BE2C (cell line): ENCODE data around the gene FXYD6.
A peak's percentile ranks its signal among the peaks of the same experiment; 100 is the strongest.

Experiments
- DNase-seq: peaks from one replicate; pipeline ENCODE4 v3.0.0-alpha.2; 2020
- H3K27me3 ChIP-seq: fragments of 250-450 bp; sonication (Bioruptor Pico); 2 replicates; pipeline ENCODE4 v1.5.1; 2020; ENCODE audit warnings: mild to moderate bottlenecking
- H3K36me3 ChIP-seq: fragments of 250-450 bp; sonication (Bioruptor Pico); 2 replicates; pipeline ENCODE4 v1.5.1; 2020; ENCODE audit warnings: mild to moderate bottlenecking
- H3K4me1 ChIP-seq: fragments of 250-450 bp; sonication (Bioruptor Pico); 2 replicates; pipeline ENCODE4 v1.5.1; 2020
- H3K4me3 ChIP-seq: 2 replicates; pipeline ENCODE4 v1.5.1; 2011; ENCODE audit warnings: low read depth, low read length
- H3K9me3 ChIP-seq: fragments of 250-450 bp; sonication (Bioruptor Pico); 2 replicates; pipeline ENCODE4 v1.5.1; 2020
- CTCF ChIP-seq: IDR thresholded peaks from 2 replicates; pipeline ENCODE4 v1.5.1; 2012; ENCODE audit warnings: mild to moderate bottlenecking, low read depth, low read length

Gene FXYD6

GRCh38 chr11:117874910-117875381 is 1.5 kb downstream of the FXYD6 start:
- no peaks in the 10 kb centered on the region for H3K36me3 ChIP-seq
- H3K9me3 ChIP-seq, result no peaks in the 10 kb centered on the region
- no peak for TF ChIP-seq CTCF
- DNase-seq, result no peak
- peaks cover 38% of the 10 kb centered on the region for H3K4me1 ChIP-seq
- no peaks in the 10 kb centered on the region for H3K27me3 ChIP-seq
- peak overlapping the region; percentile 98 for H3K4me3 ChIP-seq

- no peaks in the 10 kb centered on the region for H3K9me3 ChIP-seq
- H3K4me1 ChIP-seq, result peaks cover 43% of the 10 kb centered on the region
- H3K27me3 ChIP-seq, result no peaks in the 10 kb centered on the region
- H3K36me3 ChIP-seq, result no peaks in the 10 kb centered on the region
- TF ChIP-seq CTCF, result no peak
- peak overlapping the region; percentile 98; the same call in 1 of the 2 replicates for H3K4me3 ChIP-seq
- DNase-seq, result no peak
Observed at GRCh38 chr11:117874253-117874909, 2.1 kb downstream of the FXYD6 start.

- no peaks in the 10 kb centered on the region for H3K36me3 ChIP-seq
- no peak for DNase-seq
- no peaks in the 10 kb centered on the region for H3K27me3 ChIP-seq
- no peak for TF ChIP-seq CTCF
- H3K4me1 ChIP-seq, result peaks cover 49% of the 10 kb centered on the region
- no peaks in the 10 kb centered on the region for H3K9me3 ChIP-seq
- no peak overlapping the region for H3K4me3 ChIP-seq
Observed at GRCh38 chr11:117873828-117874125, 2.7 kb downstream of the FXYD6 start.

GRCh38 chr11:117872975-117873827 is 3.3 kb downstream of the FXYD6 start:
- Histone ChIP-seq H3K9me3 (no peaks in the 10 kb centered on the region), H3K4me3 (no peak overlapping the region), H3K27me3 (no peaks in the 10 kb centered on the region), H3K4me1 (peaks cover 55% of the 10 kb centered on the region), H3K36me3 (peaks cover 2% of the 10 kb centered on the region; the same call in 1 of the 2 replicates)
- no peak for DNase-seq
- TF ChIP-seq CTCF, result no peak

- Histone ChIP-seq H3K27me3 (no peaks in the 10 kb centered on the region), H3K9me3 (no peaks in the 10 kb centered on the region), H3K36me3 (peaks cover 7% of the 10 kb centered on the region; the same call in 1 of the 2 replicates), H3K4me3 (no peak overlapping the region), H3K4me1 (peaks cover 55% of the 10 kb centered on the region)
- no peak for DNase-seq
- TF ChIP-seq CTCF, result no peak
Observed at GRCh38 chr11:117872420-117872961, 4.0 kb downstream of the FXYD6 start.
